Hematopoietic multipotent progenitor cell treated with erythropoietin and hydrocortisone succinate and interleukin-3 and kit ligand, for 8 days (in vitro differentiated cells): ENCODE results near the gene PKNOX1.
"Not testable (repeated sequence)": the region's sequence is repeated elsewhere in the genome, so short reads cannot be mapped to it uniquely, and the experiment has no call there.

Experiments
- DNase-seq: peaks from one replicate; pipeline ENCODE4 v3.0.0-alpha.2; 2015

PKNOX1 gene

GRCh38 chr21:42956824-42957630, 17.3 kb upstream of the PKNOX1 start:
- no peak for DNase-seq

- DNase-seq = peak; percentile 4
These were observed 16.2 kb upstream of the PKNOX1 start for GRCh38 chr21:42958122-42958521.

GRCh38 chr21:42959728-42960127, 14.6 kb upstream of the PKNOX1 start:
- DNase-seq = no peak

GRCh38 chr21:42962380-42963007, 11.9 kb upstream of the PKNOX1 start:
- DNase-seq = no peak

- no peak for DNase-seq
These were observed 10.3 kb upstream of the PKNOX1 start for GRCh38 chr21:42964086-42964485.

- no peak for DNase-seq
These were observed 9.7 kb upstream of the PKNOX1 start for GRCh38 chr21:42964546-42965210.

- no peak for DNase-seq
These were observed 9.2 kb upstream of the PKNOX1 start for GRCh38 chr21:42965211-42965560.

GRCh38 chr21:42967616-42968015, 6.7 kb upstream of the PKNOX1 start:
- not testable (repeated sequence) for DNase-seq

- peak; percentile 43 for DNase-seq
These were observed 5.2 kb upstream of the PKNOX1 start for GRCh38 chr21:42969193-42969600.

- DNase-seq = no peak
These were observed 3.3 kb upstream of the PKNOX1 start for GRCh38 chr21:42970946-42971653.

- no peak for DNase-seq
These were observed 2.5 kb upstream of the PKNOX1 start for GRCh38 chr21:42971897-42972275.

- DNase-seq = peak; percentile 16
These were observed 912 bp upstream of the PKNOX1 start for GRCh38 chr21:42973309-42973990.

- peak; percentile 65 for DNase-seq
These were observed 764 bp downstream of the PKNOX1 start for GRCh38 chr21:42974832-42975820.

GRCh38 chr21:42975886-42976608, 1.7 kb downstream of the PKNOX1 start:
- DNase-seq = peak; percentile 12

GRCh38 chr21:42980312-42981213, 6.2 kb downstream of the PKNOX1 start:
- peak; percentile 26 for DNase-seq

GRCh38 chr21:42981214-42981523, 6.8 kb downstream of the PKNOX1 start:
- no peak for DNase-seq

- DNase-seq = no peak
These were observed 7.5 kb downstream of the PKNOX1 start for GRCh38 chr21:42981862-42982261.

GRCh38 chr21:42983103-42983502, 8.7 kb downstream of the PKNOX1 start:
- DNase-seq = no peak

- no peak for DNase-seq
These were observed 9.5 kb downstream of the PKNOX1 start for GRCh38 chr21:42983869-42984268.
